ENCODE results near the gene LHX1. TPM values are rescaled to one million over a fixed set of nuclear protein-coding genes. Genes with fewer than 3 reads are reported as not detected.

Gene LHX1
- total RNA-seq, 2 experiments from 2014 or later: not detected

- BruUV-seq (replicated peaks): no TSS peak
- Histone ChIP-seq H3K4me2 (ENCODE audit: low read length) (no peak overlapping the region), H3K4me1 (ENCODE audit: insufficient read depth, low read length, poor library complexity, severe bottlenecking) (peaks cover 15% of the 10 kb centered on the region), H4K20me1 (ENCODE audit: insufficient read depth, low read length) (no peaks in the 10 kb centered on the region), H3K4me3 (ENCODE audit: low read depth, low read length, poor library complexity, severe bottlenecking) (no peak overlapping the region), H3K9me3 (ENCODE audit: low read length) (no peaks in the 10 kb centered on the region), H3K79me2 (ENCODE audit: insufficient read depth, low read depth, low read length) (no peaks in the 10 kb centered on the region), H3K9me2 (ENCODE audit: insufficient read depth, low read length) (no peaks in the 10 kb centered on the region), H3K27ac (ENCODE audit: low read depth, low read length, poor library complexity, severe bottlenecking) (no peak overlapping the region), H3K36me3 (ENCODE audit: insufficient read depth, low read length) (no peaks in the 10 kb centered on the region), H2AFZ (ENCODE audit: low read length) (no peak overlapping the region)
- DNase-seq (ENCODE audit: low spot score): no peak
- TF ChIP-seq, protein P1, sequence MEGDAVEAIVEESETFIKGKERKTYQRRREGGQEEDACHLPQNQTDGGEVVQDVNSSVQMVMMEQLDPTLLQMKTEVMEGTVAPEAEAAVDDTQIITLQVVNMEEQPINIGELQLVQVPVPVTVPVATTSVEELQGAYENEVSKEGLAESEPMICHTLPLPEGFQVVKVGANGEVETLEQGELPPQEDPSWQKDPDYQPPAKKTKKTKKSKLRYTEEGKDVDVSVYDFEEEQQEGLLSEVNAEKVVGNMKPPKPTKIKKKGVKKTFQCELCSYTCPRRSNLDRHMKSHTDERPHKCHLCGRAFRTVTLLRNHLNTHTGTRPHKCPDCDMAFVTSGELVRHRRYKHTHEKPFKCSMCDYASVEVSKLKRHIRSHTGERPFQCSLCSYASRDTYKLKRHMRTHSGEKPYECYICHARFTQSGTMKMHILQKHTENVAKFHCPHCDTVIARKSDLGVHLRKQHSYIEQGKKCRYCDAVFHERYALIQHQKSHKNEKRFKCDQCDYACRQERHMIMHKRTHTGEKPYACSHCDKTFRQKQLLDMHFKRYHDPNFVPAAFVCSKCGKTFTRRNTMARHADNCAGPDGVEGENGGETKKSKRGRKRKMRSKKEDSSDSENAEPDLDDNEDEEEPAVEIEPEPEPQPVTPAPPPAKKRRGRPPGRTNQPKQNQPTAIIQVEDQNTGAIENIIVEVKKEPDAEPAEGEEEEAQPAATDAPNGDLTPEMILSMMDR (conservative IDR thresholded peaks at IDR 0.05; ENCODE audit: low read length): no peak
- no peak for TF ChIP-seq EZH2phosphoT487 (IDR thresholded peaks at IDR 0.05; ENCODE audit: borderline replicate concordance, low read depth, low read length)
- intact Hi-C loops (cut with micrococcal nuclease; ENCODE audit: unreplicated experiment): no loop called here
- CTCF ChIA-PET (ENCODE audit: unreplicated experiment): no interaction called here
- POLR2A ChIA-PET: interaction anchor here (0.6 kb wide), 1 partner anchor 440 kb away, joined by 3 read pairs; no protein-coding TSS in a partner anchor
Observed at GRCh38 chr17:36931697-36932382, 5.4 kb upstream of the LHX1 start.

DNA sequence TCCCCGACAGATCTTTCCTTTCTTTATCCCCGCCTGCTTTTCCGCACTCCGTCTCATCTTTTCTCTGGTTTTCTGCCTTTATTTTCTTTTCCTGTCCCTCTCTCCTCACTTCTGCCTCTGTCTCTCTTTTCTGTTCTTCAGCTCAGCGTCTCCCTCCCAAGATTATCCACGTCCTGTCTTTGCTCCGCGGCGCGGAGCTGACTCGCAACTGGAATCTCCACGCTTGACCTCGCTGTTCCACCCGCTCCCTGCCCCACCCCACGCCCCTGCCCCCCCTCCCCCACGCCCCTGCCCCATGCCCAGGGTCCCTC is 4.9 kb upstream of the LHX1 start:
- no peak for DNase-seq (ENCODE audit: low spot score)
- POLR2A ChIA-PET: interaction anchor here (0.6 kb wide), 2 partner anchors 9 to 439 kb away, joined by 3 to 5 read pairs; no protein-coding TSS in a partner anchor
- TF ChIP-seq, protein P1 (conservative IDR thresholded peaks at IDR 0.05; ENCODE audit: low read length): no peak
- no peak for TF ChIP-seq EZH2phosphoT487 (IDR thresholded peaks at IDR 0.05; ENCODE audit: borderline replicate concordance, low read depth, low read length)
- intact Hi-C loops (cut with micrococcal nuclease; ENCODE audit: unreplicated experiment): no loop called here
- H3K4me3 ChIP-seq (ENCODE audit: low read depth, low read length, poor library complexity, severe bottlenecking): no peak overlapping the region
- no peaks in the 10 kb centered on the region for H3K9me2 ChIP-seq (ENCODE audit: insufficient read depth, low read length)
- no peaks in the 10 kb centered on the region for H4K20me1 ChIP-seq (ENCODE audit: insufficient read depth, low read length)
- CTCF ChIA-PET (ENCODE audit: unreplicated experiment): no interaction called here
- peaks cover 15% of the 10 kb centered on the region for H3K4me1 ChIP-seq (ENCODE audit: insufficient read depth, low read length, poor library complexity, severe bottlenecking)
- no peak overlapping the region for H3K27ac ChIP-seq (ENCODE audit: low read depth, low read length, poor library complexity, severe bottlenecking)
- H3K4me2 ChIP-seq (ENCODE audit: low read length): no peak overlapping the region
- no peaks in the 10 kb centered on the region for H3K36me3 ChIP-seq (ENCODE audit: insufficient read depth, low read length)
- no peak overlapping the region for H2AFZ ChIP-seq (ENCODE audit: low read length)
- H3K9me3 ChIP-seq (ENCODE audit: low read length): no peaks in the 10 kb centered on the region
- H3K79me2 ChIP-seq (ENCODE audit: insufficient read depth, low read depth, low read length): no peaks in the 10 kb centered on the region
- no TSS peak for BruUV-seq (replicated peaks)

- no peaks in the 10 kb centered on the region for H3K9me3 ChIP-seq (ENCODE audit: low read length)
- intact Hi-C loops (cut with micrococcal nuclease; ENCODE audit: unreplicated experiment): no loop called here
- no peak overlapping the region for H3K27ac ChIP-seq (ENCODE audit: low read depth, low read length, poor library complexity, severe bottlenecking)
- BruUV-seq (replicated peaks): no TSS peak
- no peak for TF ChIP-seq EZH2phosphoT487 (IDR thresholded peaks at IDR 0.05; ENCODE audit: borderline replicate concordance, low read depth, low read length)
- TF ChIP-seq, protein P1 (conservative IDR thresholded peaks at IDR 0.05; ENCODE audit: low read length): no peak
- POLR2A ChIA-PET: interaction anchor here (0.6 kb wide), 1 partner anchor 9 kb away, joined by 5 read pairs; no protein-coding TSS in a partner anchor
- no peaks in the 10 kb centered on the region for H3K36me3 ChIP-seq (ENCODE audit: insufficient read depth, low read length)
- no peak for DNase-seq (ENCODE audit: low spot score)
- H3K79me2 ChIP-seq (ENCODE audit: insufficient read depth, low read depth, low read length): no peaks in the 10 kb centered on the region
- H4K20me1 ChIP-seq (ENCODE audit: insufficient read depth, low read length): no peaks in the 10 kb centered on the region
- no peak overlapping the region for H3K4me3 ChIP-seq (ENCODE audit: low read depth, low read length, poor library complexity, severe bottlenecking)
- CTCF ChIA-PET (ENCODE audit: unreplicated experiment): no interaction called here
- peaks cover 10% of the 10 kb centered on the region for H3K4me1 ChIP-seq (ENCODE audit: insufficient read depth, low read length, poor library complexity, severe bottlenecking)
- H2AFZ ChIP-seq (ENCODE audit: low read length): no peak overlapping the region
- H3K4me2 ChIP-seq (ENCODE audit: low read length): no peak overlapping the region
- no peaks in the 10 kb centered on the region for H3K9me2 ChIP-seq (ENCODE audit: insufficient read depth, low read length)
Observed at GRCh38 chr17:36932694-36933511, 4.4 kb upstream of the LHX1 start.

Measured in OCI-LY7 (cell line).